Parathyroid adenoma (tissue), 2 donors: ENCODE data around the gene DUSP28.

ENCODE experiments used
- H2AFZ ChIP-seq: fragments of 300-600 bp; sonication (generic); one replicate; pipeline ENCODE4 v1.7.0; 2017; ENCODE audit warnings: antibody characterized with exemption, mild to moderate bottlenecking
- H3K27ac ChIP-seq: fragments of 300-600 bp; sonication (generic); one replicate; pipeline ENCODE4 v1.7.0; 2017
- H3K27me3 ChIP-seq: fragments of 300-600 bp; sonication (generic); one replicate; pipeline ENCODE4 v1.7.0; 2017; ENCODE audit warnings: low read length; ENCODE audit not compliant: control insufficient read depth, insufficient read depth
- H3K36me3 ChIP-seq: fragments of 300-600 bp; sonication (generic); one replicate; pipeline ENCODE4 v1.7.0; 2017; ENCODE audit warnings: low read length; ENCODE audit not compliant: control insufficient read depth, insufficient read depth
- H3K4me1 ChIP-seq: fragments of 300-600 bp; sonication (generic); one replicate; pipeline ENCODE4 v1.7.0; 2017; ENCODE audit warnings: control low read depth
- H3K4me2 ChIP-seq: fragments of 300-600 bp; sonication (generic); one replicate; pipeline ENCODE4 v1.7.0; 2017; ENCODE audit warnings: low read length
- H3K4me3 ChIP-seq: fragments of 300-600 bp; sonication (generic); one replicate; pipeline ENCODE4 v1.7.0; 2017; ENCODE audit warnings: low read depth, low read length
- H3K79me2 ChIP-seq: fragments of 300-600 bp; sonication (generic); one replicate; pipeline ENCODE4 v1.7.0; 2017; ENCODE audit warnings: control low read depth
- H3K9ac ChIP-seq: fragments of 300-600 bp; sonication (generic); one replicate; pipeline ENCODE4 v1.7.0; 2017; ENCODE audit warnings: mild to moderate bottlenecking
- H3K9me3 ChIP-seq: fragments of 300-600 bp; sonication (generic); one replicate; pipeline ENCODE4 v1.7.0; 2017; ENCODE audit warnings: low read length; ENCODE audit not compliant: control insufficient read depth
- CTCF ChIP-seq: fragments of 300-600 bp; sonication (generic); IDR thresholded peaks from one replicate; pipeline ENCODE4 v1.7.0; 2017; ENCODE audit warnings: antibody characterized with exemption, mild to moderate bottlenecking
- donor health status: primary hyperparathyroidism.

DUSP28 gene

GRCh38 chr2:240602266-240603050 is 42.3 kb downstream of the DUSP28 start:
- H3K27ac ChIP-seq, result no peak overlapping the region
- H2AFZ ChIP-seq, result no peak overlapping the region
- no peak for TF ChIP-seq CTCF
- H3K4me3 ChIP-seq, result no peak overlapping the region
- no peaks in the 10 kb centered on the region for H3K9me3 ChIP-seq
- H3K9ac ChIP-seq, result no peak overlapping the region
- no peaks in the 10 kb centered on the region for H3K27me3 ChIP-seq
- H3K79me2 ChIP-seq, result no peaks in the 10 kb centered on the region
- H3K36me3 ChIP-seq, result no peaks in the 10 kb centered on the region
- H3K4me1 ChIP-seq, result peaks cover 9% of the 10 kb centered on the region
- no peak overlapping the region for H3K4me2 ChIP-seq

GRCh38 chr2:240603081-240603835 is 43.1 kb downstream of the DUSP28 start:
- no peak for TF ChIP-seq CTCF
- no peak overlapping the region for H3K9ac ChIP-seq
- H3K79me2 ChIP-seq, result no peaks in the 10 kb centered on the region
- H3K27me3 ChIP-seq, result no peaks in the 10 kb centered on the region
- no peaks in the 10 kb centered on the region for H3K36me3 ChIP-seq
- H3K27ac ChIP-seq, result no peak overlapping the region
- peaks cover 9% of the 10 kb centered on the region for H3K4me1 ChIP-seq
- H2AFZ ChIP-seq, result no peak overlapping the region
- no peaks in the 10 kb centered on the region for H3K9me3 ChIP-seq
- no peak overlapping the region for H3K4me3 ChIP-seq
- H3K4me2 ChIP-seq, result no peak overlapping the region

- no peak overlapping the region for H3K9ac ChIP-seq
- H2AFZ ChIP-seq, result peak overlapping the region; percentile 69
- H3K9me3 ChIP-seq, result no peaks in the 10 kb centered on the region
- no peak for TF ChIP-seq CTCF
- H3K27me3 ChIP-seq, result no peaks in the 10 kb centered on the region
- no peaks in the 10 kb centered on the region for H3K36me3 ChIP-seq
- peaks cover 9% of the 10 kb centered on the region for H3K4me1 ChIP-seq
- H3K4me3 ChIP-seq, result no peak overlapping the region
- H3K4me2 ChIP-seq, result no peak overlapping the region
- no peak overlapping the region for H3K27ac ChIP-seq
- H3K79me2 ChIP-seq, result no peaks in the 10 kb centered on the region
Observed at GRCh38 chr2:240603846-240604245, 43.7 kb downstream of the DUSP28 start.

- Histone ChIP-seq H3K4me2 (peak overlapping the region; percentile 51), H3K4me1 (peaks cover 9% of the 10 kb centered on the region), H3K9me3 (no peaks in the 10 kb centered on the region), H3K9ac (no peak overlapping the region), H3K27ac (no peak overlapping the region), H3K27me3 (no peaks in the 10 kb centered on the region), H3K4me3 (no peak overlapping the region), H3K36me3 (no peaks in the 10 kb centered on the region), H3K79me2 (no peaks in the 10 kb centered on the region), H2AFZ (peak overlapping the region; percentile 69)
- peak; percentile 91 for TF ChIP-seq CTCF
Observed at GRCh38 chr2:240604291-240604938, 44.3 kb downstream of the DUSP28 start.
